Ishikawa (cell line): ENCODE data around the gene SCNN1A.

Experiments
- CEBPB ChIP-seq: IDR thresholded peaks from 2 replicates; pipeline ENCODE4 v1.6.1; 2012
- CREB1 ChIP-seq: IDR thresholded peaks from 2 replicates; pipeline ENCODE4 v1.6.1; 2012; ENCODE audit warnings: low read depth
- EGR1 ChIP-seq: IDR thresholded peaks from 2 replicates; pipeline ENCODE4 v1.6.1; 2012
- EP300 ChIP-seq: IDR thresholded peaks from 2 replicates; pipeline ENCODE4 v1.6.1; 2012; ENCODE audit warnings: borderline replicate concordance
- FOXM1 ChIP-seq: IDR thresholded peaks from 2 replicates; pipeline ENCODE4 v1.6.1; 2012; ENCODE audit warnings: low read depth, borderline replicate concordance
- NFIC ChIP-seq: IDR thresholded peaks from 2 replicates; pipeline ENCODE4 v1.6.1; 2012
- RAD21 ChIP-seq: IDR thresholded peaks from 2 replicates; pipeline ENCODE4 v1.6.1; 2012; ENCODE audit warnings: low read depth
- TAF1 ChIP-seq: IDR thresholded peaks from 2 replicates; pipeline ENCODE4 v1.6.1; 2012; ENCODE audit warnings: low read depth, mild to moderate bottlenecking
- TCF12 ChIP-seq: IDR thresholded peaks from 2 replicates; pipeline ENCODE4 v1.6.1; 2012; ENCODE audit warnings: low read depth
- TEAD4 ChIP-seq: IDR thresholded peaks from 2 replicates; pipeline ENCODE4 v1.6.1; 2012
- YY1 ChIP-seq: IDR thresholded peaks from 2 replicates; pipeline ENCODE4 v1.6.1; 2012; ENCODE audit warnings: low read depth
- ZBTB7A ChIP-seq: IDR thresholded peaks from 2 replicates; pipeline ENCODE4 v1.6.1; 2012; ENCODE audit warnings: low read depth
- TF ChIP-seq, protein P1 (sequence below): IDR thresholded peaks from 2 replicates; pipeline ENCODE4 v1.6.1; 2012
- TF ChIP-seq, protein P2 (sequence below): IDR thresholded peaks from 2 replicates; pipeline ENCODE4 v1.6.1; 2012; ENCODE audit warnings: low read depth, mild to moderate bottlenecking
- TF ChIP-seq, protein P3 (sequence below): IDR thresholded peaks from 2 replicates; pipeline ENCODE4 v1.6.1; 2012

Gene SCNN1A

DNA sequence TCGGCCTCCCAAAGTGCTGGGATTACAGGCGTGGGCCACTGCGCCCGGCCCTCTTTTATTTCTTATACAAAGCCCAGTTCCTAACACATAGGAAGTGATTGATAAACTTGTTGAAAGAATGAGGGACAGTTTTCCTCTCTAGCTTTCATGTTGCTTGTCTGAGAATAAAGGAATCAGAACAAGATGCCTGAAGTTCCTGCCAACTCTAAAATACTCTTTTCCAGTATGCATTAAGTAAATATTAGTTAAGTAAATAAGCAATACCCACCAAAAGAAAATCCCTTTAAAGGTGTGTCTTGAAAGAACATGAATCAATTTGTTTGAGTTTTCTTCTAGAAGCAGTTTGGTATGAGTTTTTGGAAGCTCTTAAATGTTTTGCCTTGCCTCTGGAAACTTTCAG is 45.0 kb upstream of the SCNN1A start:
- TF ChIP-seq, protein P1, sequence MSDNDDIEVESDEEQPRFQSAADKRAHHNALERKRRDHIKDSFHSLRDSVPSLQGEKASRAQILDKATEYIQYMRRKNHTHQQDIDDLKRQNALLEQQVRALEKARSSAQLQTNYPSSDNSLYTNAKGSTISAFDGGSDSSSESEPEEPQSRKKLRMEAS = no peak
- TF ChIP-seq EP300 = no peak
- TF ChIP-seq NFIC = no peak
- TF ChIP-seq TAF1 = no peak

GRCh38 chr12:6418796-6419195 is 43.4 kb upstream of the SCNN1A start:
- no peak for TF ChIP-seq RAD21

DNA sequence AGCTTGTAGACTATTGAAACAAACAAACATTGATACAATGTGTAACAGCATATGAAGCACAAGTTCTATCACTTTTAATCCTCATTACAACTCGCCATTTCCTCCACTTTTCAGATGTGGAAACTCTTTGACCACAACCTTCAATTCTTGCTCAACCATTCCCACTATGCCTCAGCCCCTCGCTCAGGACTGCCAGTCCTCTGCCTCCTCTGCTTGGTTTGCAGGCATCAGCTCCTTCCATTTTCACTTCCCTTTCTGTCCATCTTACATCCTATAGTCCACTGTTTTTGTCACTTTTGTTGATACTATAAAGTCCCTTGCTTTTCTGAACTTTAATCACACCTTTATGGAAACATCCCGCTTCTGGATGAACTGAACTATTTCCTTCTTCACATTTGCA is 41.2 kb upstream of the SCNN1A start:
- TF ChIP-seq CREB1 (no peak), RAD21 (no peak), TCF12 (no peak), EP300 (no peak), FOXM1 (no peak), TEAD4 (no peak), YY1 (no peak), EGR1 (no peak), CEBPB (no peak)
- TF ChIP-seq, protein P2, sequence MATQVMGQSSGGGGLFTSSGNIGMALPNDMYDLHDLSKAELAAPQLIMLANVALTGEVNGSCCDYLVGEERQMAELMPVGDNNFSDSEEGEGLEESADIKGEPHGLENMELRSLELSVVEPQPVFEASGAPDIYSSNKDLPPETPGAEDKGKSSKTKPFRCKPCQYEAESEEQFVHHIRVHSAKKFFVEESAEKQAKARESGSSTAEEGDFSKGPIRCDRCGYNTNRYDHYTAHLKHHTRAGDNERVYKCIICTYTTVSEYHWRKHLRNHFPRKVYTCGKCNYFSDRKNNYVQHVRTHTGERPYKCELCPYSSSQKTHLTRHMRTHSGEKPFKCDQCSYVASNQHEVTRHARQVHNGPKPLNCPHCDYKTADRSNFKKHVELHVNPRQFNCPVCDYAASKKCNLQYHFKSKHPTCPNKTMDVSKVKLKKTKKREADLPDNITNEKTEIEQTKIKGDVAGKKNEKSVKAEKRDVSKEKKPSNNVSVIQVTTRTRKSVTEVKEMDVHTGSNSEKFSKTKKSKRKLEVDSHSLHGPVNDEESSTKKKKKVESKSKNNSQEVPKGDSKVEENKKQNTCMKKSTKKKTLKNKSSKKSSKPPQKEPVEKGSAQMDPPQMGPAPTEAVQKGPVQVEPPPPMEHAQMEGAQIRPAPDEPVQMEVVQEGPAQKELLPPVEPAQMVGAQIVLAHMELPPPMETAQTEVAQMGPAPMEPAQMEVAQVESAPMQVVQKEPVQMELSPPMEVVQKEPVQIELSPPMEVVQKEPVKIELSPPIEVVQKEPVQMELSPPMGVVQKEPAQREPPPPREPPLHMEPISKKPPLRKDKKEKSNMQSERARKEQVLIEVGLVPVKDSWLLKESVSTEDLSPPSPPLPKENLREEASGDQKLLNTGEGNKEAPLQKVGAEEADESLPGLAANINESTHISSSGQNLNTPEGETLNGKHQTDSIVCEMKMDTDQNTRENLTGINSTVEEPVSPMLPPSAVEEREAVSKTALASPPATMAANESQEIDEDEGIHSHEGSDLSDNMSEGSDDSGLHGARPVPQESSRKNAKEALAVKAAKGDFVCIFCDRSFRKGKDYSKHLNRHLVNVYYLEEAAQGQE = no peak
- TF ChIP-seq, protein P3, sequence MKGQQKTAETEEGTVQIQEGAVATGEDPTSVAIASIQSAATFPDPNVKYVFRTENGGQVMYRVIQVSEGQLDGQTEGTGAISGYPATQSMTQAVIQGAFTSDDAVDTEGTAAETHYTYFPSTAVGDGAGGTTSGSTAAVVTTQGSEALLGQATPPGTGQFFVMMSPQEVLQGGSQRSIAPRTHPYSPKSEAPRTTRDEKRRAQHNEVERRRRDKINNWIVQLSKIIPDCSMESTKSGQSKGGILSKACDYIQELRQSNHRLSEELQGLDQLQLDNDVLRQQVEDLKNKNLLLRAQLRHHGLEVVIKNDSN = no peak
- TF ChIP-seq, protein P1 = no peak

DNA sequence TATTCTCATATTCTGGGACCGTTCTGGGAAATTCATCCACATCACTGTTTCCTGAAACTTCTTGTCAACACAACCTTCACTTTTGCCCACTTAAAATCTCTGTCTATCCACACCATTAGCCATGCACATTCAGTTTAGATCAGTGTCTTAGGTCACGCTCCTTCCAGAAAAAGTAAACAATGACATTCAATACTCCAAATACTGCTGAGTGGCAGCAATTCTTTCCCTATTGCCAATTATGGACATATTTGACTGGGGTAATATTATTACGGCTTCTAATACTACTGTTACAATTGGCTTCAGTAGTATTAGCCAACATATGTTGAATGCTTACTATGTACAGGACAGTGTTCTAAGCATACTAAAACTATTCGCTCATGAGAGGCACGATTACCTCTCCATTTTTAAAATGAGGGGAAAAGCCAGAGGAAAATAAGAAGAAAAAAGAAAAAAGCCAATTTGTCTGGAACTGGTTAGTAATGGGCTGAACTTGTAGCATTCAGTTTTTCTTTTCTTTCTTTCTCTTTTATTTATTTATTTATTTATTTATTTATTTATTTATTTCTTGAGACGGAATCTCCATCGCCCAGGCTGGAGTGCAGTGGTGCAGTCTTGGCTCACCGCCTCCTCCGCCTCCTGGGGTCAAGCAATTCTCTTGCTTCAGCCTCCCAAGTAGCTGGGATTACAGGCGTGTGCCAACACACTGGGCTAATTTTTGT is 32.0 kb upstream of the SCNN1A start:
- no peak for TF ChIP-seq EP300
- TF ChIP-seq, protein P2 = no peak
- TF ChIP-seq YY1 = no peak
- no peak for TF ChIP-seq CREB1
- no peak for TF ChIP-seq FOXM1
- TF ChIP-seq TAF1 = no peak
- TF ChIP-seq EGR1 = no peak
- TF ChIP-seq, protein P3 = no peak
- TF ChIP-seq, protein P1 = no peak
- TF ChIP-seq TEAD4 = no peak
- no peak for TF ChIP-seq NFIC
- TF ChIP-seq ZBTB7A = no peak

GRCh38 chr12:6405963-6406362 is 30.6 kb upstream of the SCNN1A start:
- no peak for TF ChIP-seq FOXM1
- TF ChIP-seq, protein P1 = no peak
- TF ChIP-seq, protein P3 = no peak
- no peak for TF ChIP-seq TAF1
- no peak for TF ChIP-seq CEBPB
- no peak for TF ChIP-seq EP300
- TF ChIP-seq NFIC = no peak
- TF ChIP-seq, protein P2 = no peak
- TF ChIP-seq ZBTB7A = no peak
- no peak for TF ChIP-seq RAD21
- TF ChIP-seq TEAD4 = no peak
- no peak for TF ChIP-seq YY1
- TF ChIP-seq CREB1 = no peak
